GM18519 (cell line): ENCODE data around the gene CAP2.
"Not testable (repeated sequence)": the region's sequence is repeated elsewhere in the genome, so short reads cannot be mapped to it uniquely, and the experiment has no call there.

Experiments used
- ATAC-seq: cut with Tn5 transposase; IDR thresholded peaks from one replicate; pipeline ENCODE4 v1.9.1; 2021; ENCODE audit warnings: mild to moderate bottlenecking, moderate library complexity; ENCODE audit not compliant: unreplicated experiment, low FRiP score

Gene CAP2

DNA sequence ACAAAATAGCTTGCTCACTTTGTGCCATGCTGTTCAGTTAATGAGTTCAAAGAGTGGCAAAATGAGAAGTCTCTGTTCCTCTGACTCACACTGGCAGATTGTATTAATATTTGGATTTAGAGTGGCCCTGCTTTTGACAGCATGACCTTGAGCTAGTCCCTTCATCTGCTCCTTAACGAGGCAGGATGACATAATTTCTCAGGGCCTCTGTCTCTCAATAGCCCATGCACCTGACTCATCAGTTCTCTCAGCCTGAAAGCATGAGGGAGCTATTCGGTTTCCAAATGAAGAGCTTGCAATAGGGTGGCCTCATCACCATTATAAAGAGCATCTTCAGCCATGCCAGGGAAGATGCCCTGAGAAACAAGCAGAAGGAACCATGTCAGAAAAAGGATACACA is 38.2 kb downstream of the CAP2 start:
- ATAC-seq, result no peak

GRCh38 chr6:17432356-17432755 is 39.0 kb downstream of the CAP2 start:
- no peak for ATAC-seq

DNA sequence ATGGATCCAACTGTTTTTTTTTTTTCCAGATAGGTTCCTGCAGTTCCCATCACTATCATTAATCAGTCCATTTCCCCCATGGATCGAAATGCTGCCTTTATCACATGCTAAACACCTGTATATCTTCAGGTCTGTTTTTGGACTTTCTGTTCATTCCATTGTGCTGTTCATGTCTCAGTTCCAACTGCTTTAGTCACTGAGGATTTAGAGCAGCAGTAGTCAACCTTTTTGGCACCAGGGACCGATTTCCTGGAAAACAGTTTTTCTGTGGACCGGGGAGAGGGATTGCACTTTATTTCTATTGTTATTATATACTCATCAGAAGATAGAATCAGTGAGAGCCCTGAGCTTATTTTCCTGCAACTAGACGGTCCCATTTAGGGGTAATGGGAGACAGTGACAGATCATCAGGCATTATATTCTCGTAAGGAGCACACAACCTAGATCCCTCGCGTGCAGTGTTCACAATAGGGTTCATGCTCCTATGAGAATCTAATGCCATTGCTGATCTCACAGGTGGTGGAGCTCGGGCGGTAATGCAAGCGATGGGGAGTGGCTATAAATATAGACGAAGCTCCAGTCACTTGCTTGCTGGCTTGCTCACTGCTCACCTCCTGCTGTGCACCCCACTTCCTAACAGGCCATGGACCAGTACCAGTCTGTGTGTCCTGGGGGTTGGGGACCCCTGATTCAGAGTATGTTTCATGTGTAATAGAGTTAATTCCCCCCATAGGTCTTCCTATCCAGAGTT is 46.0 kb downstream of the CAP2 start:
- no peak for ATAC-seq

DNA sequence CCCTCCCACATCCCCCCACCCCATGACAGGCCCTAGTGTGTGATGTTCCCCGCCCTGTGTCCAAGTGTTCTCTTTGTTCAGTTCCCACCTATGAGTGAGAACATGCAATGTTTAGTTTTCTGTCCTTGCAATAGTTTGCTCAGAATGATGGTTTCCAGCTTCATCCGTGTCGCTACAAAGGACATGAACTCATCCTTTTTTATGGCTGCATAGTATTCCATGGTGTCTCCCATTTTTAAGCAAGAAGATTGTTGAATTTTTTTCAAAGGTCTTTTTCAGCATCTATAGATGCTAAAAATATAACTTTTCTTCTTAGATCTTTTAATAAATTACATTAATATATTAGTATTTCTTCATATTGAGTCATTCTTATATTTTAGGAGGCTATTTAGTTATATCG is 47.4 kb downstream of the CAP2 start:
- ATAC-seq, result not testable (repeated sequence)

GRCh38 chr6:17442196-17442595 is 48.8 kb downstream of the CAP2 start:
- ATAC-seq, result no peak

- ATAC-seq, result no peak
These were observed 53.3 kb downstream of the CAP2 start for GRCh38 chr6:17446713-17447112.

GRCh38 chr6:17448165-17448564 is 54.8 kb downstream of the CAP2 start:
- ATAC-seq, result no peak

- no peak for ATAC-seq
These were observed 57.0 kb downstream of the CAP2 start for GRCh38 chr6:17450397-17450796.

GRCh38 chr6:17450832-17451231 is 57.4 kb downstream of the CAP2 start:
- ATAC-seq, result no peak

GRCh38 chr6:17452096-17452495 is 58.7 kb downstream of the CAP2 start:
- ATAC-seq, result no peak

DNA sequence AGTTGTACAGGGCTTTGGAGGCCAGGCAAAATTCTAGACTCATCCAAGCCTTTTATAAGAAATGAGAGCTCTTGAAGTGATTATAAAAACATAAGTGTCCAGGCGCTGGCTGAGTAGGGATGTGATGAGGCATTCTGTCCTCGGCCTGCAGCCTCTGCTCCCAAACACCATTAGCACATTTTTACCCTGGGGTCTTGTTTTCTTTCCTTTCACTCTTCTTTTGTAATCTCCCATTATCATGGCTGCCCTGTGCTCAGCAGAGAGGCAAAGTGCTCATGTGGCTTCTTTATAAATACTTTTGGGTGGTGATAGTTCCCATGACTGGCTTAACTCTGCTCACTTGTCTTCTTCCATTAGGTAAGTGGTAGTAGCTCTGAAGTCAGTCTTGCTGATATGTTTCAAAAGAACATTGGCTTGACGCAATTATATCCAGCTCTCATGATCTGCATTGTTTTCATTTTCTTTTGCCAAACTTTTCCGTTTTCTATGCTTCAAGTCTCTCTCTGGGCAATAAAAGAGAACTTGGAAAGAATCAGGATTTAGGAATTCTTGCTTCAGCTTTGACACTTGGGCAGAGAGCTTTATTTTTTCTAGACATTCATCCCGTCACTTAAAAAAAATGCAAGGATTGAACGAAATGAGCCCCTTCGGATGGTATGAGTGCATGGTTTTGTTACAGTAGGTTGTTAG is 61.1 kb downstream of the CAP2 start:
- ATAC-seq, result no peak

DNA sequence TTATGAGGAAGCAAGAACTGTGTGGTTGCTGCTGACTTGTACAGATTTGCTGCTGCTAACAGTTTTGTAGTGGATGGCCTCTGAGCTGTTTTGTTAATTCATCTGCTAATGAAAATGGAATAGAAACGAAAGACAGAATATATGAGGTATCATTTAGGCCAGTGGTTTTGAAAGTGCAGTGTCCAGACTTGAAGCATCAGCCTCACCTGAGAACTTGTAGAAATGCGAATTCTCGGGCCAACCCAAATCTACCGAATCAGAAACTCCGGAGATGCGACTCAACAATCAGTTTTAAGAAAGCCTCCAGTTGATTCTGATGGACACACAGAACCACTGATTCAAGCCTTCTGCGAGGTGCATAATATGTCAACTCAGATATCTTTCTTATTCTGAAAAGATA is 62.5 kb downstream of the CAP2 start:
- ATAC-seq, result no peak

DNA sequence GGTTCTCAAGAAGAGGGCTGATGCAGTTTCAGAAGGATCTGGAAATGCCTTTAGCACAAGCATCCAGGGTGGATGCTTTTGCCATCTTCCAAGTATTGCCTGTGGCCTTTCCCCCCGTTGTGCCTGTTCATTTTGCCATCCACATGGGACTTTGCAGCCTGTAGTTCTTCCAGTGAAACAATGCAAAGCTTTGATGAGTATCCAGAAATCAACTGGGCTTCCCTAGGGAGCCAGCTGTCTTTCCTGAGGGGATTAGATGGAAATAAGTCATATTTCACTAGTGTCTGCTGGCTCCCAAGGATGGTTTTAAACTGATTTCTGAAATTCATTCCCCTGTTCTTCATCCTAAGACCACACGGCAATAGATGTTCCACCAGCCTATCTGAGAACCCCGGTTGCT is 63.3 kb downstream of the CAP2 start:
- no peak for ATAC-seq

GRCh38 chr6:17457405-17457804 is 64.0 kb downstream of the CAP2 start:
- ATAC-seq, result no peak

DNA sequence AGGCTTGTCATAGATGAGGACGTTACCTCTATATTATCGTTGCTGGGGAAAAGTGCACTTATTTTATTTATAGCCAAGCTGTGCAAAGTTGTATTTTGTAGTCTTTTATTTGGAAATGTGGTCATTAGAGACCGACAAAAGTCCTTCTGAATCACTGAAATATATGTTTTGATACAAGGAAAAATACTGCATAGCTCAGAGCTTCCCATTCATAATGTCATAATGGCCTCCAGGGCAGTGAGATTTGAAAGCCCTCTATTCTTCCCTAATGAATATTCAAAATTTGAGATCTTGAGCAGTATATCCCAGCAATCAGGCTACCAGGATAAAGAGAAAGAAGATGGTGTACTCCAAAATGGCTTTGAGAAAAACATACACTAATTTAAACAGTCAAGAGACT is 64.6 kb downstream of the CAP2 start:
- no peak for ATAC-seq

- ATAC-seq, result no peak
These were observed 65.6 kb downstream of the CAP2 start for GRCh38 chr6:17458966-17459365.

- no peak for ATAC-seq
These were observed 67.5 kb downstream of the CAP2 start for GRCh38 chr6:17460862-17461261.

- ATAC-seq, result no peak
These were observed 72.8 kb downstream of the CAP2 start for GRCh38 chr6:17466147-17466546.

GRCh38 chr6:17466707-17467106 is 73.3 kb downstream of the CAP2 start:
- ATAC-seq, result no peak

DNA sequence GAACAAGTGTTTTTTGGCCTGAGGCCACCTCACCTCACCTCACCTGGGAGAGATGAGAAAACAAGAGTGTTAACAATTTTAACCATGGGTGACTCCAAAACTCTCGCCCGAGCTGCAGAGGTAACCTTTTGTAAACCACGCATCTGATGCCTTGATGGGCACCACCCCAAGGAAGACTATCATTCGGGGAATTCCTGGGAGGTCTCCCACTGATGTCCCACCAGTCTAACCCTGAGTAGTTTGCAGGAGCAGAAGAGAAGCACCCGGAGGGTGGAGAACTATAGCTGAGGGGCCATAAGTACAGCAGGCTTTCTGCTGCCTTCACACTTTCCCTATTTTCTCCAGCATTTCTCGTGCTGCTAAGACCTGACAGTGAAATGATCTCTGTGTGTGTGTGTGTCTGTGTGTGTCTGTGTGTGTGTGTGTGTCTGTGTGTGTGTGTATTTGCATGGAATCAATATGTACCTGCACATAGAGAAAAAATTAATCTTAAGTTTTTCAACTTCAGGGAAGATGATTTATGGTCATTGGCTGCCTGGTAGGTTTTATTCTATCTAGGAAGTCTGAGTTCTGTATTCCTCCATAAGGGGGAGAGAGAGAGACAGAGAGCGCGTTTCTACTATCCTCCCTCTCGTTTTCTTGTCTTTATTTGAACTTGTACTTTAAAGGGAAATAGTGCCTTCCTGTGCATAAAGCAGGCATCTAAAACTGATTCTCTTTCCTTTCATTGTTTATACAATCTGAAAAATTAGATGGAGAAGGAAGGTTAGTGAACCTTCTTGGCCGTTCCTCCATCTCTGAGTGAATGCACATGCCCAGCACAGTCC is 75.8 kb downstream of the CAP2 start:
- ATAC-seq, result no peak

GRCh38 chr6:17470202-17470937 is 77.0 kb downstream of the CAP2 start:
- peak; percentile 52 for ATAC-seq
